H9 (cell line): ENCODE measurements around the gene LRMDA. TPM values are rescaled to one million over a fixed set of nuclear protein-coding genes. Genes with fewer than 3 reads are reported as not detected.

Experiments
- DNase-seq: peaks from one replicate; pipeline ENCODE4 v3.0.0-alpha.2; 2017
- H2AFZ ChIP-seq: one replicate; pipeline ENCODE4 v1.6.1; 2013; ENCODE audit warnings: mild to moderate bottlenecking, low read length, control low read depth, moderate library complexity
- H2AK5ac ChIP-seq: 2 replicates; pipeline ENCODE4 v1.6.1; 2013; ENCODE audit warnings: low read length, control low read depth, mixed read lengths; ENCODE audit not compliant: insufficient read length
- H2BK120ac ChIP-seq: one replicate; pipeline ENCODE4 v1.6.1; 2013; ENCODE audit warnings: low read depth, mild to moderate bottlenecking, low read length, control low read depth, inconsistent platforms; ENCODE audit not compliant: poor library complexity, severe bottlenecking
- H2BK12ac ChIP-seq: 2 replicates; pipeline ENCODE4 v1.6.1; 2013; ENCODE audit warnings: low read length, control low read depth, mixed read lengths, low read depth; ENCODE audit not compliant: insufficient read length
- H2BK15ac ChIP-seq: 2 replicates; pipeline ENCODE4 v1.6.1; 2013; ENCODE audit warnings: low read depth, low read length, control low read depth
- H2BK20ac ChIP-seq: one replicate; pipeline ENCODE4 v1.6.1; 2013; ENCODE audit warnings: low read depth, mild to moderate bottlenecking, low read length, control low read depth, inconsistent platforms; ENCODE audit not compliant: poor library complexity, severe bottlenecking
- H2BK5ac ChIP-seq: 2 replicates; pipeline ENCODE4 v1.6.1; 2013; ENCODE audit warnings: low read length, control low read depth, mixed read lengths; ENCODE audit not compliant: insufficient read length
- H3K14ac ChIP-seq: 2 replicates; pipeline ENCODE4 v1.6.1; 2013; ENCODE audit warnings: low read length, control low read depth; ENCODE audit not compliant: insufficient read depth
- H3K18ac ChIP-seq: 2 replicates; pipeline ENCODE4 v1.6.1; 2013; ENCODE audit warnings: low read depth, mild to moderate bottlenecking, mixed read lengths, low read length, control low read depth; ENCODE audit not compliant: insufficient read length
- H3K23ac ChIP-seq: 2 replicates; pipeline ENCODE4 v1.6.1; 2013; ENCODE audit warnings: low read length, control low read depth, mixed read lengths, low read depth; ENCODE audit not compliant: insufficient read length
- H3K23me2 ChIP-seq: 2 replicates; pipeline ENCODE4 v1.6.1; 2013; ENCODE audit warnings: low read depth, mild to moderate bottlenecking, mixed read lengths, low read length, control low read depth; ENCODE audit not compliant: insufficient read length, poor library complexity, severe bottlenecking
- H3K27ac ChIP-seq: 2 replicates; pipeline ENCODE4 v1.5.1; 2013; ENCODE audit warnings: low read length, control low read depth, mixed read lengths, low read depth; ENCODE audit not compliant: insufficient read length
- H3K27me3 ChIP-seq: 2 replicates; pipeline ENCODE4 v1.6.1; 2013; ENCODE audit warnings: low read length, control low read depth, inconsistent platforms; ENCODE audit not compliant: insufficient read depth
- H3K4ac ChIP-seq: 2 replicates; pipeline ENCODE4 v1.6.1; 2013; ENCODE audit warnings: low read depth, mild to moderate bottlenecking, control low read depth, inconsistent platforms, low read length, moderate library complexity
- H3K4me1 ChIP-seq: 2 replicates; pipeline ENCODE4 v1.6.1; 2013; ENCODE audit warnings: low read length, control low read depth, inconsistent platforms; ENCODE audit not compliant: insufficient read depth
- H3K4me2 ChIP-seq: 2 replicates; pipeline ENCODE4 v1.6.1; 2013; ENCODE audit warnings: low read length, control low read depth, mixed read lengths; ENCODE audit not compliant: insufficient read length, insufficient read depth
- H3K56ac ChIP-seq: 2 replicates; pipeline ENCODE4 v1.6.1; 2013; ENCODE audit warnings: low read depth, mild to moderate bottlenecking, mixed read lengths, low read length, control low read depth; ENCODE audit not compliant: insufficient read length
- H3K79me1 ChIP-seq: 2 replicates; pipeline ENCODE4 v1.6.1; 2013; ENCODE audit warnings: low read depth, mild to moderate bottlenecking, moderate library complexity, low read length, control low read depth, inconsistent platforms; ENCODE audit not compliant: insufficient read depth, poor library complexity, severe bottlenecking
- H3K79me2 ChIP-seq: 2 replicates; pipeline ENCODE4 v1.6.1; 2013; ENCODE audit warnings: low read length, control low read depth, inconsistent platforms; ENCODE audit not compliant: insufficient read depth
- H3K9ac ChIP-seq: 2 replicates; pipeline ENCODE4 v1.6.1; 2013; ENCODE audit warnings: low read length, control low read depth, mixed read lengths; ENCODE audit not compliant: insufficient read length; ENCODE audit errors: extremely low read depth
- H3K9me3 ChIP-seq: one replicate; pipeline ENCODE4 v1.6.1; 2013; ENCODE audit warnings: low read depth, low read length, inconsistent platforms; ENCODE audit not compliant: control insufficient read depth
- H3T11ph ChIP-seq: one replicate; pipeline ENCODE4 v1.6.1; 2013; ENCODE audit warnings: mild to moderate bottlenecking, low read length, control low read depth, inconsistent platforms
- H4K20me1 ChIP-seq: one replicate; pipeline ENCODE4 v1.6.1; 2013; ENCODE audit not compliant: control insufficient read depth, insufficient read length, insufficient read depth
- H4K5ac ChIP-seq: 2 replicates; pipeline ENCODE4 v1.6.1; 2013; ENCODE audit warnings: low read depth, mild to moderate bottlenecking, mixed read lengths, low read length, control low read depth; ENCODE audit not compliant: insufficient read length
- H4K8ac ChIP-seq: replicated peaks from 2 replicates; pipeline ENCODE4 v1.6.1; 2013; ENCODE audit warnings: low read length, control low read depth, mixed read lengths, low read depth; ENCODE audit not compliant: insufficient read length
- H4K91ac ChIP-seq: 2 replicates; pipeline ENCODE4 v1.6.1; 2013; ENCODE audit warnings: low read depth, mild to moderate bottlenecking, moderate library complexity, mixed read lengths, low read length, control low read depth; ENCODE audit not compliant: insufficient read length
- H3K27ac Mint-ChIP-seq, 3 experiments: 2 replicates in 2 of 3; 3 replicates in 1 of 3; pipeline ENCODE4 v1.8.0; 2020 to 2021; ENCODE audit warnings: mixed read lengths in 3 of 3, mild to moderate bottlenecking in 1 of 3, moderate library complexity in 1 of 3
- H3K27me3 Mint-ChIP-seq: 2 replicates; pipeline ENCODE4 v1.8.0; 2021; ENCODE audit warnings: low read depth, mild to moderate bottlenecking, moderate library complexity, mixed read lengths
- H3K36me3 Mint-ChIP-seq, 3 experiments: 2 replicates in 2 of 3; 3 replicates in 1 of 3; pipeline ENCODE4 v1.8.0; 2020 to 2021; ENCODE audit warnings: low read depth in 3 of 3, mixed read lengths in 3 of 3; ENCODE audit not compliant: insufficient read depth in 1 of 3
- H3K4me1 Mint-ChIP-seq, 2 experiments: 2 replicates each; pipeline ENCODE4 v1.8.0; 2020; ENCODE audit warnings: mixed read lengths in 2 of 2
- H3K4me3 Mint-ChIP-seq, 2 experiments: 2 replicates in 1 of 2; 3 replicates in 1 of 2; pipeline ENCODE4 v1.8.0; 2020 to 2021; ENCODE audit warnings: mild to moderate bottlenecking in 2 of 2, mixed read lengths in 2 of 2, moderate library complexity in 1 of 2
- H3K9me3 Mint-ChIP-seq, 2 experiments: 2 replicates in 1 of 2; 3 replicates in 1 of 2; pipeline ENCODE4 v1.8.0; 2020; ENCODE audit warnings: mild to moderate bottlenecking in 2 of 2, mixed read lengths in 2 of 2, moderate library complexity in 1 of 2
- WGBS: extraction: QIAGEN DNeasy Blood & Tissue Kit; methylation state at CpG from one replicate; pipeline ENCODE4 v1.1.7; 2013; ENCODE audit warnings: missing lambda C conversion rate, low lambda C conversion rate, mixed read lengths; ENCODE audit not compliant: insufficient read length; ENCODE audit errors: extremely low coverage; 5-methylcytosine and 5-hydroxymethylcytosine counted together
- total RNA-seq: library from RNA; stranded (reverse); gene quantifications from 2 replicates; pipeline ENCODE4 v1.2.1, GENCODE V29; 2021
- TF ChIP-seq, protein P1 (sequence below): fragments of 200-600 bp; sonication (generic); conservative IDR thresholded peaks from 3 replicates; pipeline ENCODE4 v1.8.0; 2021; ENCODE audit warnings: antibody characterized with exemption, mild to moderate bottlenecking

The LRMDA gene
- total RNA-seq, 1 experiment from 2014 or later, result 1.8 TPM

DNA sequence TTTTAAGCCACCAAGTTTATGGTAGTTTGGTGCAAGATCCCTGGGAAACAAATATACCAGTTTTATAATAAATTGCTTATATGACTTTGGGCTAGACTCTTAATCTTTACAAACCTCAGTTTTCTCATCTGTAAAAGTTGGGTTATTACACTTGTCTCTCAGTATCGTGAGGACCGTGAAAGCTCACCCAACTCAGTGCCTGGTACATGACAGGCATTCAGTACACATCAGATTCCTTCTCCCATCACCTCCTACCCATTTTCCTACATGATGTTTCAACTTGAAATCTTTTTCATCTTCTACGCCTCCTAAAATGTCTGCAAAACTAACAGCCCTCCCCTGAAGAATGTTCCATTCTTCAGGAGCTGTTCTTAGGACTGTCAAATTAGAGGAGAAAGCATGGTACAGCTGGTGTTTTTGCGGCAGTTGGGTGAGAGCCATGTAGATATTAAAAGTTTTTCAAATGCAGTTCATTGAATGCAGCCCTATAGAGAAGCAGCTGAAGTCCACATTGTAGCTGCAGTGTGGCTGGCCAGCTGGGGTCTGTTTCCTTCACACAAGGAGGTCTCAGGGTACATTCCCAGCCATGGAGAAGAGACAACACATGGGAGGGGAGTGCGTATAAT is 812.8 kb downstream of the LRMDA start:
- Histone ChIP-seq H3K4me1 (no peaks in the 10 kb centered on the region), H4K20me1 (no peaks in the 10 kb centered on the region), H4K91ac (no peak overlapping the region), H3K14ac (no peak overlapping the region), H2BK120ac (no peak overlapping the region), H3K4ac (no peak overlapping the region), H3K27me3 (no peaks in the 10 kb centered on the region; the same call in 1 of the 2 replicates), H3K9ac (no peak overlapping the region), H2AFZ (no peak overlapping the region), H3K56ac (no peak overlapping the region), H2BK20ac (no peak overlapping the region), H2AK5ac (no peak overlapping the region), H3K9me3 (no peaks in the 10 kb centered on the region), H4K5ac (no peak overlapping the region), H2BK12ac (no peak overlapping the region), H2BK15ac (no peak overlapping the region), H3K4me2 (no peak overlapping the region), H3K79me2 (no peaks in the 10 kb centered on the region), H3K27ac (no peak overlapping the region), H3K18ac (no peak overlapping the region), H3K23me2 (no peaks in the 10 kb centered on the region), H2BK5ac (no peak overlapping the region), H3K23ac (no peak overlapping the region), H4K8ac (no peak overlapping the region), H3T11ph (no peak overlapping the region), H3K79me1 (no peaks in the 10 kb centered on the region)
- Mint-ChIP-seq H3K4me3 (no peak overlapping the region), H3K4me1 (peaks cover 0 to 4% of the 10 kb centered on the region in 2 experiments; a peak in 1 of 4 replicates), H3K27me3 (peaks cover 32% of the 10 kb centered on the region), H3K36me3 (no peaks in the 10 kb centered on the region), H3K9me3 (no peaks in the 10 kb centered on the region), H3K27ac (no peak overlapping the region)
- WGBS, result no CpG with 5 or more reads among the region's 5 CpGs
- TF ChIP-seq, protein P1, sequence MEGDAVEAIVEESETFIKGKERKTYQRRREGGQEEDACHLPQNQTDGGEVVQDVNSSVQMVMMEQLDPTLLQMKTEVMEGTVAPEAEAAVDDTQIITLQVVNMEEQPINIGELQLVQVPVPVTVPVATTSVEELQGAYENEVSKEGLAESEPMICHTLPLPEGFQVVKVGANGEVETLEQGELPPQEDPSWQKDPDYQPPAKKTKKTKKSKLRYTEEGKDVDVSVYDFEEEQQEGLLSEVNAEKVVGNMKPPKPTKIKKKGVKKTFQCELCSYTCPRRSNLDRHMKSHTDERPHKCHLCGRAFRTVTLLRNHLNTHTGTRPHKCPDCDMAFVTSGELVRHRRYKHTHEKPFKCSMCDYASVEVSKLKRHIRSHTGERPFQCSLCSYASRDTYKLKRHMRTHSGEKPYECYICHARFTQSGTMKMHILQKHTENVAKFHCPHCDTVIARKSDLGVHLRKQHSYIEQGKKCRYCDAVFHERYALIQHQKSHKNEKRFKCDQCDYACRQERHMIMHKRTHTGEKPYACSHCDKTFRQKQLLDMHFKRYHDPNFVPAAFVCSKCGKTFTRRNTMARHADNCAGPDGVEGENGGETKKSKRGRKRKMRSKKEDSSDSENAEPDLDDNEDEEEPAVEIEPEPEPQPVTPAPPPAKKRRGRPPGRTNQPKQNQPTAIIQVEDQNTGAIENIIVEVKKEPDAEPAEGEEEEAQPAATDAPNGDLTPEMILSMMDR, result no peak
- DNase-seq, result no peak
